ENCODE data around the gene ADAMTS17. TPM values are rescaled to one million over a fixed set of nuclear protein-coding genes. Genes with fewer than 3 reads are reported as not detected.

Gene ADAMTS17
- total RNA-seq, 1 experiment from 2014 or later: 1.8 TPM

DNA sequence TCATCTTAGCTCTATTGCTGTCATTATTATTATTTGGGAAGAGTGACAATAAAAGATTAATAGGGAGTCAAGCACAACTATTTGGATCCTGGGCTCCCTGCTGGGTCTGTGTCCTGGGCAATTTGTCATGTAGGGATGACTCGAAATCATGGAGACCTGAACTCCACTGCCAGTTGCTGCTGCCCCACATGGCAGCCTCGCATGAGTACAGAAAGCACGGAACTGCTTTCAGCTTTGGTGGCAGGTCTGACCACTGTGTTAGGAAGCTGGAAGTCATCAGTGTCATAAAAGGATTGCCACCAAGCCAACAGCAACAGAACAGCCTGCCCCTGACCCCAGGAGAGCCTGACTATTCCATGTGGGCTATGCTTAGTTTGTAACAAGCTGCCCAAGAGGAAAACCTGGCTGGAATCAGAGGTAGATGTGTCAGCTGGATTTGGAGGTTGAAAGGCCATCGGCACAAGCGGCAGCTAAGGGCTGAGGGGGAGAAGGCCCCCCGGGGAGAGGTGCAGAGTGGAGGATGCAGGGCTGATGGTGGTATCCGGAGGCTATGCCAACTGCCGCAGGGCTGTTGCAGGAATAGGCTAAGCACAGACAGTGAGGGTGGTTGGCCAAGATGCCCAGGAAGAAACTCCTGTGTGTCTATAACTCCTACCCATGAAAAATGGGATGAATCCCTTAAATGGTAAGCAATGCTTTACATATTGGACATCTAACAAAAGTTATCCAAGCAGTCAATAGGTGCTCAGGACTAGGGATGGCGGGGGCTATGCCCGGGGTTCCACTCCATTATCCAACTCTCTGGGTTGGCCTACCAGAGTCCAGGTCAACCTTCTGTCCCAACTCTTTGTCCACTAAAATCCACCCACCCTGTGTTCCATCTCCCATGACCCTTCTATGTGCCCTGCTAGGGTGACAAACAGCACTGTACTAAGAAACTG lies 291.6 kb downstream of the ADAMTS17 start (continued):
- TF ChIP-seq, protein P1, sequence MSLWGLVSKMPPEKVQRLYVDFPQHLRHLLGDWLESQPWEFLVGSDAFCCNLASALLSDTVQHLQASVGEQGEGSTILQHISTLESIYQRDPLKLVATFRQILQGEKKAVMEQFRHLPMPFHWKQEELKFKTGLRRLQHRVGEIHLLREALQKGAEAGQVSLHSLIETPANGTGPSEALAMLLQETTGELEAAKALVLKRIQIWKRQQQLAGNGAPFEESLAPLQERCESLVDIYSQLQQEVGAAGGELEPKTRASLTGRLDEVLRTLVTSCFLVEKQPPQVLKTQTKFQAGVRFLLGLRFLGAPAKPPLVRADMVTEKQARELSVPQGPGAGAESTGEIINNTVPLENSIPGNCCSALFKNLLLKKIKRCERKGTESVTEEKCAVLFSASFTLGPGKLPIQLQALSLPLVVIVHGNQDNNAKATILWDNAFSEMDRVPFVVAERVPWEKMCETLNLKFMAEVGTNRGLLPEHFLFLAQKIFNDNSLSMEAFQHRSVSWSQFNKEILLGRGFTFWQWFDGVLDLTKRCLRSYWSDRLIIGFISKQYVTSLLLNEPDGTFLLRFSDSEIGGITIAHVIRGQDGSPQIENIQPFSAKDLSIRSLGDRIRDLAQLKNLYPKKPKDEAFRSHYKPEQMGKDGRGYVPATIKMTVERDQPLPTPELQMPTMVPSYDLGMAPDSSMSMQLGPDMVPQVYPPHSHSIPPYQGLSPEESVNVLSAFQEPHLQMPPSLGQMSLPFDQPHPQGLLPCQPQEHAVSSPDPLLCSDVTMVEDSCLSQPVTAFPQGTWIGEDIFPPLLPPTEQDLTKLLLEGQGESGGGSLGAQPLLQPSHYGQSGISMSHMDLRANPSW (CRISPR knock-in tag; conservative IDR thresholded peaks at IDR 0.05; ENCODE audit: low read depth): no peak
- no peak for TF ChIP-seq CREB1 (CRISPR knock-in tag; IDR thresholded peaks at IDR 0.05)

DNA sequence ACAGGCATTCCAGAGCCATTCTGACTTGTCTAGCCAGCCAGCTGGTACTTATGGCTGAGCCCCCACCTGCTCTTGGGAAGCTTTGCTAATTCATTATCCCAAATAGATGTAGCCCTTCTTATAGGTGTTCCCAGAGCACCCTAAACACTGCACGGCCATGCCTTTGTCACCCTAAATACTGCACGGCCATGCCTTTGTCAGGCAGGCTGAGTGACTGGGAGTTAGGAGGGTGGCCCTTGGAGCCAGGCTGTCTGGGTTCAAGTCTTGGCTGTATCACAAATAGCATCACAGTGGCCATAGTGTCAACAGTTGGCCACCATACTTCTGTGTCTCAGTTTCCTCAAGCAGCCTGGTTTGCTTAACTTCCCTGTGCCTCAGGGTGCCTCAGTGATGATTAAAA lies 292.3 kb downstream of the ADAMTS17 start:
- ChIA-PET CTCF (no interaction called here), POLR2A (no interaction called here)
- no peak for TF ChIP-seq ZSCAN18 (CRISPR knock-in tag; IDR thresholded peaks at IDR 0.05)
- TF ChIP-seq CREM (CRISPR knock-in tag; IDR thresholded peaks at IDR 0.05): no peak
- no peak for TF ChIP-seq NFYB (CRISPR knock-in tag; conservative IDR thresholded peaks at IDR 0.05; ENCODE audit: low read depth)
- no peak for TF ChIP-seq PRDM15 (CRISPR knock-in tag; IDR thresholded peaks at IDR 0.05)
- TF ChIP-seq OVOL2 (CRISPR knock-in tag; IDR thresholded peaks at IDR 0.05; ENCODE audit: borderline replicate concordance): no peak
- TF ChIP-seq ATF6 (CRISPR knock-in tag; IDR thresholded peaks at IDR 0.05): no peak
- Mint-ChIP-seq H3K27ac (no peak overlapping the region), H3K27me3 (ENCODE audit: low read depth) (peaks cover 4% of the 10 kb centered on the region), H3K9me3 (peaks cover 21% of the 10 kb centered on the region), H3K4me3 (no peak overlapping the region), H3K36me3 (peaks cover 21% of the 10 kb centered on the region), H3K4me1 (peaks cover 10% of the 10 kb centered on the region; the same call in 1 of the 2 replicates)
- DNase-seq (ENCODE audit: low spot score): no peak
- no peak for ATAC-seq

DNA sequence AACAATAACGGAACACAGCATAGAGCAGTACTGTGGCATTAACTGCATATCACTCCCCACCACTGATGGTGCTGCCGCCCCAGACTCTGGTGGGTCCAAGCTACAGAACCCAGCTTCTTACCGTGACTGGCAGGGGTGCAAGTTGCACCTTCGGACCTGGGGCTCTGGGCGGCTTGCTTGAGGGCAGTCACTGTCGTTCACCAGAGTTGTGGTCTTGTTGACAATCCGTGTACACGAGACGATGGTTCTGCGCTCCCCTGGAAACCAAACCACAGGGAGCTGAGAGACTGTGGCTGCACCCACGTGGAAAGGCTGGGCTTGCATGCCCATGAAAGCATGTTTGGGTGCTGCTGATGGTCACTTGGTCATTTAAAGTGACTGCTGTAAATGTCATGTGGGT lies 293.0 kb downstream of the ADAMTS17 start:
- peaks cover 21% of the 10 kb centered on the region for H3K9me3 Mint-ChIP-seq
- peaks cover 4% of the 10 kb centered on the region for H3K27me3 Mint-ChIP-seq (ENCODE audit: low read depth)
- TF ChIP-seq JUN (CRISPR knock-in tag; IDR thresholded peaks at IDR 0.05) (no peak), ETV6 (CRISPR knock-in tag; IDR thresholded peaks at IDR 0.05) (no peak), JAZF1 (CRISPR knock-in tag; IDR thresholded peaks at IDR 0.05) (no peak), HMGA2 (CRISPR knock-in tag; IDR thresholded peaks at IDR 0.05) (no peak), KAT7 (CRISPR knock-in tag; IDR thresholded peaks at IDR 0.05; ENCODE audit: borderline replicate concordance) (no peak), USF1 (CRISPR knock-in tag; IDR thresholded peaks at IDR 0.05) (no peak), ZNF317 (CRISPR knock-in tag; IDR thresholded peaks at IDR 0.05; ENCODE audit: borderline replicate concordance, low read depth) (no peak)
- TF ChIP-seq, protein P2, sequence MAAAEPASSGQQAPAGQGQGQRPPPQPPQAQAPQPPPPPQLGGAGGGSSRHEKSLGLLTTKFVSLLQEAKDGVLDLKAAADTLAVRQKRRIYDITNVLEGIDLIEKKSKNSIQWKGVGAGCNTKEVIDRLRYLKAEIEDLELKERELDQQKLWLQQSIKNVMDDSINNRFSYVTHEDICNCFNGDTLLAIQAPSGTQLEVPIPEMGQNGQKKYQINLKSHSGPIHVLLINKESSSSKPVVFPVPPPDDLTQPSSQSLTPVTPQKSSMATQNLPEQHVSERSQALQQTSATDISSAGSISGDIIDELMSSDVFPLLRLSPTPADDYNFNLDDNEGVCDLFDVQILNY (CRISPR knock-in tag; IDR thresholded peaks at IDR 0.05): no peak
- TF ChIP-seq, protein P3, sequence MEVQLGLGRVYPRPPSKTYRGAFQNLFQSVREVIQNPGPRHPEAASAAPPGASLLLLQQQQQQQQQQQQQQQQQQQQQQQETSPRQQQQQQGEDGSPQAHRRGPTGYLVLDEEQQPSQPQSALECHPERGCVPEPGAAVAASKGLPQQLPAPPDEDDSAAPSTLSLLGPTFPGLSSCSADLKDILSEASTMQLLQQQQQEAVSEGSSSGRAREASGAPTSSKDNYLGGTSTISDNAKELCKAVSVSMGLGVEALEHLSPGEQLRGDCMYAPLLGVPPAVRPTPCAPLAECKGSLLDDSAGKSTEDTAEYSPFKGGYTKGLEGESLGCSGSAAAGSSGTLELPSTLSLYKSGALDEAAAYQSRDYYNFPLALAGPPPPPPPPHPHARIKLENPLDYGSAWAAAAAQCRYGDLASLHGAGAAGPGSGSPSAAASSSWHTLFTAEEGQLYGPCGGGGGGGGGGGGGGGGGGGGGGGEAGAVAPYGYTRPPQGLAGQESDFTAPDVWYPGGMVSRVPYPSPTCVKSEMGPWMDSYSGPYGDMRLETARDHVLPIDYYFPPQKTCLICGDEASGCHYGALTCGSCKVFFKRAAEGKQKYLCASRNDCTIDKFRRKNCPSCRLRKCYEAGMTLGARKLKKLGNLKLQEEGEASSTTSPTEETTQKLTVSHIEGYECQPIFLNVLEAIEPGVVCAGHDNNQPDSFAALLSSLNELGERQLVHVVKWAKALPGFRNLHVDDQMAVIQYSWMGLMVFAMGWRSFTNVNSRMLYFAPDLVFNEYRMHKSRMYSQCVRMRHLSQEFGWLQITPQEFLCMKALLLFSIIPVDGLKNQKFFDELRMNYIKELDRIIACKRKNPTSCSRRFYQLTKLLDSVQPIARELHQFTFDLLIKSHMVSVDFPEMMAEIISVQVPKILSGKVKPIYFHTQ (CRISPR knock-in tag; IDR thresholded peaks at IDR 0.05): no peak

More for the DNA sequence above, 293.0 kb downstream of the ADAMTS17 start:
- H3K27ac Mint-ChIP-seq: no peak overlapping the region
- peaks cover 10% of the 10 kb centered on the region; the same call in 1 of the 2 replicates for H3K4me1 Mint-ChIP-seq
- peaks cover 21% of the 10 kb centered on the region for H3K36me3 Mint-ChIP-seq
- H3K4me3 Mint-ChIP-seq: no peak overlapping the region
- ATAC-seq: no peak
- DNase-seq (ENCODE audit: low spot score): no peak
- ChIA-PET POLR2A (no interaction called here), CTCF (no interaction called here)
